ENCODE data around the gene EDN1.

GRCh38 chr6:12318749-12319148 lies 28.6 kb downstream of the EDN1 start:
- TF ChIP-seq, protein P1, sequence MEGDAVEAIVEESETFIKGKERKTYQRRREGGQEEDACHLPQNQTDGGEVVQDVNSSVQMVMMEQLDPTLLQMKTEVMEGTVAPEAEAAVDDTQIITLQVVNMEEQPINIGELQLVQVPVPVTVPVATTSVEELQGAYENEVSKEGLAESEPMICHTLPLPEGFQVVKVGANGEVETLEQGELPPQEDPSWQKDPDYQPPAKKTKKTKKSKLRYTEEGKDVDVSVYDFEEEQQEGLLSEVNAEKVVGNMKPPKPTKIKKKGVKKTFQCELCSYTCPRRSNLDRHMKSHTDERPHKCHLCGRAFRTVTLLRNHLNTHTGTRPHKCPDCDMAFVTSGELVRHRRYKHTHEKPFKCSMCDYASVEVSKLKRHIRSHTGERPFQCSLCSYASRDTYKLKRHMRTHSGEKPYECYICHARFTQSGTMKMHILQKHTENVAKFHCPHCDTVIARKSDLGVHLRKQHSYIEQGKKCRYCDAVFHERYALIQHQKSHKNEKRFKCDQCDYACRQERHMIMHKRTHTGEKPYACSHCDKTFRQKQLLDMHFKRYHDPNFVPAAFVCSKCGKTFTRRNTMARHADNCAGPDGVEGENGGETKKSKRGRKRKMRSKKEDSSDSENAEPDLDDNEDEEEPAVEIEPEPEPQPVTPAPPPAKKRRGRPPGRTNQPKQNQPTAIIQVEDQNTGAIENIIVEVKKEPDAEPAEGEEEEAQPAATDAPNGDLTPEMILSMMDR (IDR thresholded peaks at IDR 0.05), result no peak
- TF ChIP-seq POLR2A (IDR thresholded peaks at IDR 0.05), result no peak
